CD4-positive, alpha-beta T cell treated with Interleukin-17A for 4 hours (primary cell): Measurements from ENCODE around the gene PRPSAP1.
"Not testable (repeated sequence)": the region's sequence is repeated elsewhere in the genome, so short reads cannot be mapped to it uniquely, and the experiment has no call there.

Experiments
- DNase-seq: peaks from one replicate; pipeline ENCODE4 v3.0.0-alpha.2; 2020; ENCODE audit warnings: mixed read lengths

The PRPSAP1 gene

DNA sequence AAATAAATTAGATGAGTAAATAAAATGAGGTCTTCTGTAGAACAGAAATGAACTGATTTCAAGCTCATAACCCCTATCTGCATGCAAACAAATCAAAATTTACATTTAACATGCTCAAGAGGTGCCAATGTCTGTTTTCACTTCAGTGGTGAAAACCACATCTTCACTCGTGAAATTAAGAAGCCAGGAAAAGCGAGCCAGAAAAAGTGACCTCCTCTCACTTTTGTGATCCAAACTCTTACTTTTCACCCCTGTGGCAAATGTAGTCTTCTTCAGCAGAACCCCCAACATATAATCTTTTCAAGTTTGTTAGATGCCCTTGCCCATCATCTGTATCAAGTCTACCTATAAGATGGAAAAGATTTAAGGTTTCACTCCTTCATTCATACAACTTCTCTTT lies 36.2 kb downstream of the PRPSAP1 start:
- DNase-seq, result no peak

DNA sequence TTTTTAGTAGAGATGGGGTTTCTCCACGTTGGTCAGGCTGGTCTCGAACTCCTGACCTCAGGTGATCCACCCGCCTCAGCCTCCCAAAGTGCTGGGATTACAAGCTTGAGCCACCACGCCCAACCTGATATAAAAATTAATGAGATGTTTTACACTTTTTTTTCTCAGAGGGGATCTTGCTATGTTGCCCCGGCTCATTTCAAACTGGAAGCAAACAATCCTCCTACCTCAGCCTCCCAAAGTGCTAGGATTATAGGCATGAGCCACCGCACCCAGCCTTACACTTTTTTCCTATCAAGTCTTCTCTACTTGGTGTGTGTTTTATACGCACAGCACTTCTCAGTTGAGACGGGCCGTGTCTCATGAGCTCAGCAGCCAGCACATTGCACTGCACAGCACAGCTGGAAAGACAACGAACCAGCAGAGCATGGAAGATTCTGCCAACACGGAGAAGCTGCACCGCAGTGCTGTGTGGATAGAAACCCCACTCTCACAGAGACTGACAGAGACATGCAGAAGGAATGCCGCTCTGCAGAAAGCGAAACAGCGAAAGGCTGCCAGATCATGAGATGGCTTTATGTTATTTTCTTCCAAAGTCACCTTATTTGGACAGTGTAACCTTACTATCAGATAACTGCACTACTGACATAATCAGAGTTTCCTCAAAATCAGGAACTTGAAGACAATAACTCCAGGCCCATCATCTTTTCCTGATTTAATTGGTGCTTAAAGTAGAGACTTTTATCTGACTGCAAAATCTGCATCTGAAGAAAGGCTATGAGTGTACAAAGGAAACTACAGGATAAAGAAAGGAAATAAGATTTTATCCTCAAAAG lies 39.1 kb downstream of the PRPSAP1 start:
- no peak for DNase-seq

DNA sequence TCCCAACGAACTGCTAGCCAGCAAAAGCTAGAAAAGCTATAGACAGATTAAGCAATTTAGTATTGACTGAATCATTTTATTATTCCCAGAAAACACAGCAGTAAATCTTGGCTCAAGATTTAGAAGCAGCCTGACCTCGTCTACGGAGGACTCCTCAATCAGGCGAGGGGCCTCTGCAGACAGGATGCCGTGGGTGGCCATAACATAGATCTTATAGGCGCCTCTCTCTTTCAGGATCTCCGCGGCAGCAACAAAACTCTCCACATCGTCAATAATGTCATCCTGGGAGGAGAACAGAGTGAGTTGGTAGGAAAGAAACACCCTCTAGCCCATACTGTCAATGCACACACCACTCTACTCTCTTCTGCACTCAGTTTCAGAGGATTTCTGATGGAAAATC lies 41.0 kb downstream of the PRPSAP1 start:
- no peak for DNase-seq

DNA sequence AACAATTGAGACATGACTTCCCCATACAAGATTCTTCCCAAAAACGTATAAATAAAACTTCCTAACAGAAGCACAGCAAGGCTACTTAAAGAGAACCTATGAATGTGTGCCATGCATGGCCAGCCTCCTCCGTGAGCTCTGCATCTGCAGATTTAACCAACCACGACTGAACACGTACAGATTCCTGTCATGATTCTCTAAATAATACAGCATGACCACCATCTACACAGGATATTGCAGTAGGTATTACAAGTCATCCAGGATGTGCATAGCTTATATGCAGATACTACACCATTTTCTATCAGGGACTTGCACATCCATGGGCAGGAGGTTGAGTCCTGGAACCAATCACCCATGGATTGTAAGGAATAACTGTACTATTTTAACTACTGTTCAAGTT lies 44.3 kb downstream of the PRPSAP1 start:
- DNase-seq, result no peak

DNA sequence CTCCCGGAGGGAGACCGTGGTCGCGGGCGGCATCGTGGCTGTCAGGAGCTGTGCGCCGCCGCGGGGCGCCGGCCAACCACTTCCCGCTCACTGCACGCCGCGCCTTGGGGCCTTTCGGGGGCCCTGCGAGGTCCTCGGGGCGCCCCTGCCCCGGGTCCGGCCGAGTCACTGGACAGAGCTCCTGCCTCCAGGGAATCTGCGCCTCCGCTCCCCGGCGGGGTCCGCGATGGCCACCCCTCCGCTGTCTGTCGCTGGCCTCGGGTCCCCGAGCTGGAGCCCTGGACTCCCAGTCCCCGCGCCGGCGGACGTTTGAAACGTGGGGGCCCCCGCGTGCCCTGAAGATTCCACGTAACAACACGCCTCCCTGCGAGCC lies 45.8 kb downstream of the PRPSAP1 start, which contains the start of gene QRICH2:
Gene QRICH2 (minus strand): TSS at position 311 of the 373 bp plus-strand sequence. CDS start 278 bp downstream, at position 33.
- no peak for DNase-seq

DNA sequence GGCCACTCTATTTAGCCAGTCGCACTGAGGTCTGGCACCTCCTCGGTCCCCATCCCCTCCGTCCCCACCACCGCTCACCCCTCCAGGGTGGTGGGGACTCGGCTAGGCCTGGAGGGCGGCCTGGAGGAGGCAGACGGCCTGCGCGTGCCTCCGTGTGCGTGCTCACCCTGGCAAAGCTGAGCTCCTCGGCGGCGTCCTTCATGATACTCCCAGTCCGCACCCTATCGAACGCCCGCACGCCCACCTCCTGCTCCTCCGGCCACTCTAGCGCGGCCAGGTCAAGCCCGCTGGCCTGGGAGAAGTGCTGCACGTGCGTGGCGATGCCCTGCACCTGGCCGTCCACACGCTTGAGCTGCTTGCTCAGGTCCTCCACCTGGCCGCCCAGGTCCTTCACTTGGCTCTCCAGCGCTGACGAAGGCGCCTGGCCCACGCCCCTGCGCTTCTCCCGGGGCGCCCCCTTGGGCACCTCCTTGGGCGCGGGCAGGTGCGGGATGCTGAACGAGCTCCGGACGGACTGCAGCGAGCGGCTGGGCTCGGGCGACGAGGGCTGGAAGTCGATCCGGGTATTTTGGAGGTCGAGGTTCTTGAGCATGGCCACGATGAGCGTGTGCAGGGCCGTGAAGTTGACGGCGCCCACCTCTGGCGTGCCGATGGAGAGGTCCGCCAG lies 46.3 kb downstream of the PRPSAP1 start:
- no peak for DNase-seq

DNA sequence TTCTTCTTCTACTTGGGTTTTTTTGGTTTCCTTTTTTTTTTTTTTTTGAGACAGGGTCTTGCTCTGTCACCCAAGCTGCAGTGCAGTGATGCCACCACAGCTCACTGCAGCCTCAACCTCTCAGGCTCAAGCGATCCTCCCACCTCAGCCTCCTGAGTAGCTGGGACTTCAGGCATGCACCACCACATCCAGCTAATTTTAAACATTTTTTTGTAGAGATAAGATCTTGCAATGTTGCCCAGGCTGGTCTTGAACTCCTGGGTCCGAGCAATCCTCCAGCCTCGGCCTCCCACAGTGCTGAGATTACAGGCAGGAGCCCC lies 48.6 kb downstream of the PRPSAP1 start:
- DNase-seq, result not testable (repeated sequence)

DNA sequence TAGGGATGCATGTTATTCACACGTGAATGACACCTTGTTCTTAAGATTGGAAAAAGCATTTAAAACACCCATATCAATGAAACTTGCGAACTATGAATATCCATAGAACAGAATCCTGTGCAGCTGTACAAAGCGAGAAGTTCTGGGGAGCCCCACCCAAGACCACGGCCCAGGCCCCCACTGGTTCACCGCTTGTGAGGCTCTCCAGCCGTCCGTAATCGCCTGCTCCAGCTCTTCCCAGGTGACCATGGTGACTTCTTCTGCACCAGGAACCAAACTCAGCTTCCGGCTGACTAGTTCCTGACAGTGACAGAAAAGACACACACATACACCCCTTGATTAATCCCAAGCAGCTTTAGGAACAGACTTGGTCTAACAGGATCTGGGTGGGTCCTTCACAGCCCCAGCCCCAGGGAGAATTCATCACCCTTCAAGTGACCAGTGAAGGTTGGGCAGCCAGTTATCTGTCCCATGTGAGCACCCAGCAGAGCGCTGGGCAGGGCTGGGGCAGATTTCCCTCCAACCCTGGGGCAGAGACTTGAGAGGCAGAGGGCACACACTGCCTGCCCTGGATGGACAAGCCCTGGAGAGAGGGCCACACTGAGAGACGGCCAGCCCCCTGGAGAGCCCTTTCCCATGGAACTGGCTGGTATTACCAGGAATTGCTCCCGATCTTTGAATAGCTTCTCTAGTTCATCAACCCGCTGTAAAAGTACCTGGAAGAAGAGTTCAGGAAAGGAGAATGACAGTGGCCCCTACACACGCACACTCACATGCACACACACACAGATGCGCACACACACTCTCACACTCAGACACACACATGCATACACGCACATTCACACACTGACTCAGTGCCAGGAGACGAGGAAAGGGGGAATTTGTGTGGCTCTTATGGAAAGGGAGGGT lies 49.2 kb downstream of the PRPSAP1 start:
- no peak for DNase-seq

DNA sequence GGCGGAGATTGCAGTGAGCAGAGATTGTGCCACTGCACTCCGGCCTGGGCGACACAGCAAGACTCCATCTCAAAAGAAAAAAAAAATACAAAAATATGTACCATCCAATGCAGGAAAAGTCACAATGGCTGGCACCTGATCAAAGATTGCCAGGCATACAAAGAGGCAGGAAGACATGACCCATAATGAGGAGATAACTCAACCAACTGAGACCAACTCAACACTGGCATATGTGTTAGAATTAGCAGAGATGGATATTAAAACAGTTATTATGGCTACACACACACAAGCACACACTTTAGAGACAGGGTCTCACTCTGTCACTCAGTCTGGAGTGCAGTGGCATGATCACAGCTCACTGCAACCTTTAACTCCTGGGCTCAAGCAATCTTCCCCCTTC lies 56.3 kb downstream of the PRPSAP1 start:
- DNase-seq, result no peak

DNA sequence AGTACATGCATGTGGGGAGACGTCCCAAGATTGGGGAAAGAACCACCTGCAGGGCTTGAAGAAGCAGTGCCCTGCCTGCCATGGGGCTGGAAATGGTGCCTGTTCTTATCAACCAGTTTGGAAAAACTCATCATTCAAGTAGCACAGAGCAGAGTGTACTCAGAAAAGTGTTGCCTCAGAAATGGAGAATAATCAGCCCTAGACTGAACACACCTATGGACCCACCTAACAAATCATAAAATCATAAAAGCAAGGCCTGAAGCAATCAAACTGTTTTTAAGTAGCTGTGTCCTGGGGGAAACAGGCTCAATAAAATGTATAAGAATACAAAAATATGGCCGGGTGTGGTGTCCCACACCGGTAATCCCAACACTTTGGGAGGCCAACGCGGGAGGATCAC lies 56.8 kb downstream of the PRPSAP1 start:
- DNase-seq, result no peak

DNA sequence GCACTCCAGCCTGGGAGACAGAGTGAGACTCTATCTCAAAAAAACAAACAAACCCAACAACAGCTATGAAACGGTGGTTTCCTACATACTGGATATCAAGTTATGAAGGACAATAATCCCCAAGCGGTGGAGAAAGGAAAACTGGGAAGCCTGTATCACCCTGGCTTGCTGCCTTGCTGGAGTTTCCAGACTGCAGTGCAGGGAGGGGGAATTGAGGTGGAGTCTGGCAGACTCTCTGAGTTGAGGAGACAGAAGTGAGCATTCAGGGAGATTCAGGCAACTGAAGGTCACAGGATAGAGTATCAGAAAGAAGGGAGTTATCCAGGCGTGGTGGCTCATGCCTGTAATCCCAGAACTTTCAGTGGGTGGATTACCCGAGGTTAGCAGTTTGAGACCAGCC lies 57.5 kb downstream of the PRPSAP1 start:
- no peak for DNase-seq

DNA sequence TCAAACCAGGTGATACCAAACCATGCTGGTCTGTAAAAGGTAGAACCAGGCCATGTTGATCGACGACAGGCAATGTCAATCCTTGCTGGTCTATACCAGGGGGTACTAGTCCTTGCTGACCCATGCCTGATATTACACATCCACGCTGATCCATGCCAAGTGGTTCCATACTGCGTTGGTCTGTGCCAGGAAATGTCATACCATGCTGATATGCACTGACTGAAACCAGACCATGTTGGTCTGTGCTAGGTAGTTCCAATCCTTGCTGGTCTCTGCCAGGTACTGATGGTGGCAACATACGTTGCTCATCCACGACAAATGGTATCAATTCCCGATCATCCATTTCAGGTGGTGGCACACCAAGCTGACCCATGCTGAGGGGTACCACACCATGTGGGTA lies 60.6 kb downstream of the PRPSAP1 start:
- DNase-seq, result no peak

DNA sequence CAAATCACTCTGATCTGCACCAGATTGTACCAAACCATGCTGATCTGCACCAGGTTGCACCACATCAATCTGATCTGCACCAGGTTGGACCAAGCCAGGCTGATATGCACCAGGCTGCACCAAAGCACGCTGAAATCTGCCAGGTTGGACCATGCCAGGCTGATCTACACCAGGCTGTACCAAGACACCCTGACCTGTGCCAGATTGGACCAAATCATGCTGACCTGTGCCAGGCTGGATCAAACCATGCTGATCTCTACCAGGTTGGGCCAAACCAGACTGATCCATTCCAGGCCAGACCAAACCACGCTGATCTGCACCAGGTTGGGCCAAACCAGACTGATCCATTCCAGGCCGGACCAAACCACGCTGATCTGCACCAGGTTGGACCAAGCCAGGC lies 61.1 kb downstream of the PRPSAP1 start:
- no peak for DNase-seq

DNA sequence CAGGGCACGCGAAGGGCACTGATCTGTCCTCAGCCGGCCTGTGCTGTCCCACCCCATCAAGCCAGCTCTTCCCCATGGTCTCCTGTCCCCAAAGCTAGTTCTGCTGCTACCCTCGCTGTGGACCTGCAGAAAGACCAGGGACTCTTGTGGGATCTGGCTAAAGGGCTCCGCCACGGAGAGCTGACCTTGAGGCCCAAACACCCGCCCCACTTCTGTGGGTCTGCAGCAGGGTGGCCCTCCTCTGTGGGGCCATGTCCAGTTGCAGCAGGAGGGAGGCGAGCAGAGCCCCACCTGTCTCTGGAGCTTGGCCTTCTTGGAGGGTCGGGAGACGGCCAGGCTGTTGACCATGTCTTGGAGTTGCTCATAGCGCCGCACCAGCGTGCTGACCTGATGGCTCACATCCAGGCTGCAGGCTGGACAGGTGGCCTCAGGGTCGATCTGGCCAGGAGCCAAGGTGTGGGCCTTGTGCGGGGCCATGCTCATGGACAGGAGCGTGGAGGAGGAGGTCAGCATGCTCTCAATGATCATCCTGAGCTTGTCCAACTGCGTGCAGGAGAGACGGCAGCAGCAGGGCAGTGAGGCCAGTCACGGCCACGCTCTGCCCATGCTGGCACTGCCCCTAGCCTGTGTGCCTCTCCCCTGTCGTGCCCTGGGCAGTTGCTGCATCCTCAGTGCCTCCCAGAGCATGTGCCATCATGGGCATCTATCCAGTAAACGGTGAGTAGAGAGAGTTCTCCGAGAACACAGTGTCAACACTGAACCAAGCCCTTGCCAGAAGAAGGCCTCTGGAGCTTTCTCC lies 71.9 kb downstream of the PRPSAP1 start:
- DNase-seq, result no peak

DNA sequence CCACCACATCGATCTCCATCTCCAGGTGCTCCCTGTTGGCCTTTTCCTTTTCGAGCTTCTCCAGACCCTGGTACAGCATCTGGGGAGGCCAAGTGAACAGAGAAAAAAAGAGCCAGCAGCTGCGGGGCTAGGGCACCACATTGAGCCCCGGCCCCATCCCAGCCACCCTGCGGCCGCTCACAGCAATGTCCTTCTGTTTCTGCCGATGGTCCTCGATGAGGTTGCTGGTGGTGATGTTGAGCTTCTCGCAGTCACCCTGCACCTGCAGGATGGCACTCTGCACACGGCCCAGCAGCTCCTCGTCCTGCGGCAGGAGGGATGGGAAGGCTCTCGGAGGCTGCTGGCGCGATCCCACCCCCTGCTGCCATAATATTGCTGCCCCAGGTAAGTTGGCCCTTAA lies 73.1 kb downstream of the PRPSAP1 start:
- DNase-seq, result no peak

DNA sequence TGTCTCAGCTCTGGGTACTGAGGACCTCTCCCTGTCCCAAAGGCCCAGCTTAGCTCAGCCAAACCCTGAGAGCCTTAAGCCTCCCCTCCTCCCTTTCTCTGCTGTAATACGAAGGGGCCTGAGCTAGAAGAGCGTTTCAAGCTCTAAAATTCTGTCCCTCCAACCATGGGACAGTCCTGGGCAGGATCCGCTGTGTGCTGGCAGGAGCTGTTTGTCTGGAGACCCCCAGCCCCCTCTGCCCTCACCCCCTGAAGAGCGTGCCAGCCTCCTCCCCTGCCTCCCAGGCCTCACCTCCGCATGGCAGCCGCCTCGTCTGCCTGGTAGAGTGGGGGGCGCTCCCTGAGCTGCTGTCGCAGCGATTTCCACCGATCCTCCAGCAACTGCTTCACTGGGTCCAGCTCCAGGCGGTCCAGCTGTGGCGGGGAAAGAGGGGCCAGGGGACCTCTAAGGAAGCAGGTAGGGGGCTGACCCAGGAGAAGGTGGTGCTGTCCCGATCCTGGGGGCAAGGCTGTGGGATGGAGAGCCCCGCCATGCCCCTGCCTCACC lies 73.9 kb downstream of the PRPSAP1 start:
- no peak for DNase-seq

DNA sequence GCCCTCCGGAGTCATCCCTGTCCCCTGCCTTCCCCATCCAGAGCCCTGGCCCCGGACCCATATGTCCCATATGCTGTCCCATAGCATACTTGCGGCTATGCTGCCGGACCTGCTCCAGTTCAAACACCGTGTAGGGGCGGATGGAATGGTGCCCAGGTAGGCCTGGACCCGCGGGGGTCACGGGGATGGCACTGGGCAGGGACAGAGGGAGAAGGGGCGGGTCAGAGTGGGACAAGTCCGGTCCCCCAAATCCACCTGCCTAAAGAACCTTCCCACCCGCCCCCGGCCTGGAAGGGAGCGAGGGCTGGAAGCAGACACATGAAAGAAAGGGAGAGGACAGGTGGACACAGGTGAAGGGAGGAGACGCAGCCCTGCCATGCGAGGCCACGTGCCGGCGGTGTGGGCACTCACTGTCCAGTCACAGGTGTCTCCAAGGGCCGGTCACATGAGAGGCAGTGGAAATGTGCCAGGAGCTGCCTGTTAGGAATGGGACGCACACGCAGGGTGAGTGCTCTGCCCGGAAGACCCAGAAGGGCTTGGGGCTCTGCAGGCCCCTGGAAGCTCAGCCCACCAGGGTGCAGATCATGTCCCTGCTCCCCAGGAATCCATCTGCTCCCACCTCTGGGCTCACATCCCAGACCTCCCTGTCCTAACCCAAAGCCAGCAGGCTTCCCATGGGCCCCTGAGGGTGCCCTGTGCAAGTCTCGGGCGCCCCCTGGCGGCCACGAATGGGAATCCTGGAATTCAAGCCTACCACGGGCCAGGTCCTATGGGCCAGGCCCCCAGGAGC lies 74.6 kb downstream of the PRPSAP1 start:
- DNase-seq, result peak; percentile 91

DNA sequence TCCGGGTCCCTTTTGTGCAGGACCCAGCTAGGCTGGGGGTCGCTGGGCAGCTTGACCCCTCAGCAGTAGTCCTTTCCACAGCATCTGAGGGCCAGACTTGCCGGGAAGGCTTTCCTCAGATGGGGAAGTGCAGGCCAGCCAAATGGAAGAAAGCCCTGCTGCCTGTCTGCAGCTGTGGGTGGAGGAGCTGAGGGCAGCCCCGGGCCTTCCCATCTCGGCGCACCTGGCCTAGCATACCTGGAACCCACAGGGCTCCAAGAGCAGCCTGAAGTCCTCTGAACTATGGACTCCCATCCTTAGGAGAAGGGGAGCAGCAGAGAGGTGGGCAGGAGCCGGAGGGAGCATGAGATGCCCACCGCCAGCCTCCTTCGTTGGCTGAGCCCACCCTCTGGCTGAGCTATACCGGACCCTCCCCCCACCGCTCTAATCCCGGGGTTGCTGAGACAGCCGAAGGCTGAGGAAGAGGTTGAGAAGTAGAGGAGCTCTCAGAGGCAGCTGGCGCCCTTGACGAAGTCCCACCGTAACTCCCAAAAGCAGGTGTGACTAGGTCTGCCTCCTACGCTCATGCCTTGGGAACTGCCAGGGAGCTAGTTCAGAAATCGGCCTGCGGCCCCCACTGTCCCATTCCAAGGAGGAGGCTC lies 75.3 kb downstream of the PRPSAP1 start:
- no peak for DNase-seq

DNA sequence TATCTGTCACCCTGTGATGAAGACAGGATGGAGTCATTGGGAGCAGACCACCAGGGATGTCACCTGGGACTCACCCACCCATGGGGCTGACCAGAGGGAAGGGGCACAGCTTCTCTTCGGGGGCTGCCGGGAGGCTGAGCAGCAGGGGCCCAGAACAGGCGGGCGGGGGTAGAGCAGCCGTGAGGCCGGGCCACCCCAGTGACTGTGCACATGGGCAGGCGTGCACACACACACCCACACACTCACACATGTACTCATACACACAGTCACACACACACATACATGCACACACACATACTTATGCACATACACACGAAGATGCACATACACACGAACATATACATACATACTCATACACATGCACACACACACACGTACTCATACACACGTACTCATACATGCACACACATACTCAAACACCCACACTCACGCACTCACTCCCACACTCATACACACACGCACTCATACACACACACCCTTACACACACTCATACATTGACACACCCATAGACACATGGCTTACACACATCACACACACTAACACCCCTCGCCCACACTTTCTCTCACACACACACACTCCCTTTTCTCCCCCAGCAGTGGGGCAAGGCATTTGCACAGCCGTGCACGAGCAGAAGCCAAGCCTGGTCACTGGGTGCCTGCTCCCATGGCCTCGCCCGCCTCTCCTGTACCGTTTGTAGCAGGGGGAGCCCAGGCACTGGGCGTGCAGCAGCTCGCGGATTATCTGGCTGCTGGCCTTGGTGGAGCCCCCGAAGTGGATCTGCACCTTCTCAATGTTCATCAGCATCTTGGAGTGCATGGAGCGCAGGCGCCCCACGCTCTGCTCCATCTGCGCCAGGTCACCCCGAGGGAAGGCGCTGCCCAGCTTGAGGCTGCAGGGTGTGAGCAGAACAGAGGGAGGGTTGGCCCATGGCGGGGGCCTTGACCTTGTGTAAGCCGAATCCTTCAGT lies 76.1 kb downstream of the PRPSAP1 start:
- no peak for DNase-seq
